Spleen (tissue), 11 donors: ENCODE data around the gene SYT3. TPM values are rescaled to one million over a fixed set of nuclear protein-coding genes. Genes with fewer than 3 reads are reported as not detected.

ENCODE experiments used
- DNase-seq: peaks from one replicate; pipeline ENCODE4 v3.0.0-alpha.2; 2020
- H3K27ac ChIP-seq, 8 donors: fragments of 200-600 bp; sonication (generic) in 7 of 8; 1 replicate in 4 of 8; 2 replicates in 4 of 8; pipeline versions ENCODE4 v1.5.0 to v1.8.0; 2016 to 2021; ENCODE audit warnings: inconsistent platforms in 4 of 8, mild to moderate bottlenecking in 4 of 8, moderate library complexity in 1 of 8
- H3K27me3 ChIP-seq, 7 donors: fragments of 200-600 bp; sonication (generic) in 6 of 7; replicated peaks in 1 of 7; 1 replicate in 4 of 7; 2 replicates in 3 of 7; pipeline versions ENCODE4 v1.5.0 to v1.8.0; 2016 to 2021; ENCODE audit warnings: inconsistent platforms in 3 of 7, mild to moderate bottlenecking in 1 of 7
- H3K36me3 ChIP-seq, 6 donors: fragments of 200-600 bp; sonication (generic) in 5 of 6; 1 replicate in 4 of 6; 2 replicates in 2 of 6; pipeline versions ENCODE4 v1.5.0 to v1.8.0; 2016 to 2021; ENCODE audit warnings: inconsistent platforms in 2 of 6
- H3K4me1 ChIP-seq, 6 donors: fragments of 200-600 bp; sonication (generic) in 5 of 6; 1 replicate in 3 of 6; 2 replicates in 3 of 6; pipeline versions ENCODE4 v1.5.0 to v1.8.0; 2016 to 2021; ENCODE audit warnings: inconsistent platforms in 3 of 6
- H3K4me3 ChIP-seq, 8 donors: fragments of 200-600 bp; sonication (generic) in 7 of 8; 1 replicate in 4 of 8; 2 replicates in 4 of 8; pipeline versions ENCODE4 v1.5.0 to v1.8.0; 2016 to 2021; ENCODE audit warnings: inconsistent platforms in 4 of 8, mild to moderate bottlenecking in 4 of 8, moderate library complexity in 2 of 8
- H3K9me3 ChIP-seq, 8 donors: fragments of 200-600 bp; sonication (generic) in 7 of 8; 1 replicate in 4 of 8; 2 replicates in 4 of 8; pipeline versions ENCODE4 v1.5.0 to v1.8.0; 2016 to 2021; ENCODE audit warnings: inconsistent platforms in 4 of 8
- POLR2A ChIP-seq, 3 donors: fragments of 450-650 bp; IDR thresholded peaks; one replicate each; pipeline ENCODE4 v1.5.1; 2017; ENCODE audit warnings: antibody characterized with exemption in 3 of 3, mild to moderate bottlenecking in 1 of 3
- POLR2AphosphoS5 ChIP-seq, 3 donors: sonication (generic); formaldehyde crosslinking; IDR thresholded peaks; one replicate each; pipeline ENCODE4 v1.5.1; 2017; ENCODE audit warnings: antibody characterized with exemption in 3 of 3
- WGBS, 5 donors: extraction: QIAGEN DNeasy Blood & Tissue Kit in 3 of 5; methylation state at CpG; one replicate each; pipeline versions ENCODE4 v1.1.5 to v1.1.7; 2013 to 2018; 5-methylcytosine and 5-hydroxymethylcytosine counted together
- intact Hi-C: fragments of 100-400 bp; cut with DNase I; formaldehyde crosslinking; loops from one replicate; pipeline ENCODE4 v1.15.0; 2023; ENCODE audit warnings: low total_unique reads
- polyA plus RNA-seq, 3 donors: library from polyadenylated mRNA; stranded (reverse); fragments of 200-250 nt; gene quantifications; one replicate each; pipeline ENCODE4 v1.2.1, GENCODE V29; 2013
- total RNA-seq, 7 donors: library from RNA; depleted of rRNA in 3 of 7; stranded (reverse); fragments of >200 nt in 3 of 7; fragmentation: NEBNext Ultra II Directional in 4 of 7; extraction: Animal tissue kit (Norgen Biotek cat#: 25700) in 4 of 7; gene quantifications; one replicate each; pipeline versions ENCODE4 v1.1.0 to v1.2.1, GENCODE V29; 2016 to 2021
- TF ChIP-seq, protein P1 (sequence below), 11 experiments: fragments of 200-600 bp in 7 of 11; fragments of 450-650 bp in 4 of 11; sonication (generic) in 4 of 11; IDR thresholded peaks in 8 of 11; conservative IDR thresholded peaks in 3 of 11; 1 replicate in 7 of 11; 2 replicates in 4 of 11; pipeline versions ENCODE4 v1.4.0 to v1.8.0; 2016 to 2021; ENCODE audit warnings: antibody characterized with exemption in 11 of 11, inconsistent platforms in 4 of 11, mild to moderate bottlenecking in 1 of 11
- donor health status: healthy with polysubstance abuse.
- donor health status: DM: no; HTN: no; CAD: no; lungs with moderate emphysema.
- donor health status: DM: no; HTN: no; CAD: no.
- donor health status: Bipolar disorder and iron deficiency.
- donor health status: healthy.
- donor health status: DM: no; HTN: no; CAD: no.
- donor health status: DM: yes; HTN: yes; CAD: no.

SYT3 gene
- total and polyA plus RNA-seq, 10 donors = 0.02 to 0.51 (median 0.24) TPM; not detected in 4

DNA sequence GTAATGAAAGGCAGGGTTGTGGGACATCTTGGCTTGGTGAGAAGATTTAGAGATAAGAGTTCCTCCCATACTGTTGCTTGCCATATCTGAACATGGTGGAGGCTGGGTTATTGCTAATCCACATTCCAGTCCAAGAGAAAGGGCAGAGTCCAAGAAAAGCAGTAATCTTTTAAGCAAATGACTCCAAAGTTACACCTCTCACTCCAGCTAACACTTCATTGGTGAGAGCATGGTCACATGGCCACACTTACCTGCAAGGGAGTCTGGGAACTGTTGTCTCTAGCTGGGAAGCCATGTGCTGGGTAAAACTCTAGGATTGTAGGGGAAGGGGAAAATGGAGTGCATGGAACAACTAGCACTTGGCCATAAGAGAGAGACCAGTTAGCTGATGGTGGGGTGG, 15.2 kb upstream of the SYT3 start:
- peaks cover 0 to 19% (median 16%) of the 10 kb centered on the region in 6 donors for H3K4me1 ChIP-seq
- DNase-seq = no peak
- intact Hi-C loops = no loop called here
- H3K27ac ChIP-seq = no peak overlapping the region
- H3K27me3 ChIP-seq = peaks cover 0 to 90% (median 30%) of the 10 kb centered on the region in 7 donors
- TF ChIP-seq POLR2A (IDR thresholded peaks at IDR 0.05) (no peak), POLR2AphosphoS5 (IDR thresholded peaks at IDR 0.05) (no peak)
- TF ChIP-seq, protein P1, sequence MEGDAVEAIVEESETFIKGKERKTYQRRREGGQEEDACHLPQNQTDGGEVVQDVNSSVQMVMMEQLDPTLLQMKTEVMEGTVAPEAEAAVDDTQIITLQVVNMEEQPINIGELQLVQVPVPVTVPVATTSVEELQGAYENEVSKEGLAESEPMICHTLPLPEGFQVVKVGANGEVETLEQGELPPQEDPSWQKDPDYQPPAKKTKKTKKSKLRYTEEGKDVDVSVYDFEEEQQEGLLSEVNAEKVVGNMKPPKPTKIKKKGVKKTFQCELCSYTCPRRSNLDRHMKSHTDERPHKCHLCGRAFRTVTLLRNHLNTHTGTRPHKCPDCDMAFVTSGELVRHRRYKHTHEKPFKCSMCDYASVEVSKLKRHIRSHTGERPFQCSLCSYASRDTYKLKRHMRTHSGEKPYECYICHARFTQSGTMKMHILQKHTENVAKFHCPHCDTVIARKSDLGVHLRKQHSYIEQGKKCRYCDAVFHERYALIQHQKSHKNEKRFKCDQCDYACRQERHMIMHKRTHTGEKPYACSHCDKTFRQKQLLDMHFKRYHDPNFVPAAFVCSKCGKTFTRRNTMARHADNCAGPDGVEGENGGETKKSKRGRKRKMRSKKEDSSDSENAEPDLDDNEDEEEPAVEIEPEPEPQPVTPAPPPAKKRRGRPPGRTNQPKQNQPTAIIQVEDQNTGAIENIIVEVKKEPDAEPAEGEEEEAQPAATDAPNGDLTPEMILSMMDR (IDR thresholded peaks at IDR 0.05 in 8 of 11, conservative IDR thresholded peaks at IDR 0.05 in 3 of 11) = no peak
- no peak overlapping the region for H3K4me3 ChIP-seq
- H3K36me3 ChIP-seq = no peaks in the 10 kb centered on the region
- H3K9me3 ChIP-seq = peaks cover 0 to 53% (median 9%) of the 10 kb centered on the region in 8 donors

DNA sequence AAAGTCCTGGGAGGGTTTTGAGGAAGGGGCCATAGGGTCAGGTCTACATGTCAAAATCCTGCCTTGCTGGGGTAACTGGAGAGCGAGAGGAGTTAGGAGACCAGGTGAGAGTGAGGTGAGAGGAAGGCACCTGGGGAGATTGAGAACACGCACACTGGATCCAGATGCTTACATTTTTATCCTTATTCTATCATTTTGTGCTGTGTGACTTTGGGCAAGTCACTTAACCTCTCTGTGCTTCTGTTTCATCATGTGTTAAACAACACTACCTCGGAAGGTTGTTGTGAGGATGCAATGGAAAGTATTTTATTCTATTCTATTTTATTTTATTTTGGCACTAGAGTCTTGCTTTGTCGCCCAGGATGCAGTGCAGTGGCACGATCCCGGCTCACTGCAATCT, 13.0 kb upstream of the SYT3 start:
- H3K9me3 ChIP-seq = peaks cover 0 to 44% (median 9%) of the 10 kb centered on the region in 8 donors
- no peaks in the 10 kb centered on the region for H3K36me3 ChIP-seq
- peaks cover 0 to under 1% (median under 1%) of the 10 kb centered on the region in 6 donors for H3K4me1 ChIP-seq
- WGBS, 5 donors = 81 to 94% (median 93%) methylated on average over 6 of the region's 6 CpGs
- no peak overlapping the region for H3K4me3 ChIP-seq
- intact Hi-C loops = no loop called here
- peaks cover 0 to 88% (median 12%) of the 10 kb centered on the region in 7 donors for H3K27me3 ChIP-seq
- TF ChIP-seq, protein P1 (IDR thresholded peaks at IDR 0.05 in 8 of 11, conservative IDR thresholded peaks at IDR 0.05 in 3 of 11) = no peak
- TF ChIP-seq POLR2A (IDR thresholded peaks at IDR 0.05) (no peak), POLR2AphosphoS5 (IDR thresholded peaks at IDR 0.05) (no peak)
- no peak for DNase-seq
- H3K27ac ChIP-seq = no peak overlapping the region

DNA sequence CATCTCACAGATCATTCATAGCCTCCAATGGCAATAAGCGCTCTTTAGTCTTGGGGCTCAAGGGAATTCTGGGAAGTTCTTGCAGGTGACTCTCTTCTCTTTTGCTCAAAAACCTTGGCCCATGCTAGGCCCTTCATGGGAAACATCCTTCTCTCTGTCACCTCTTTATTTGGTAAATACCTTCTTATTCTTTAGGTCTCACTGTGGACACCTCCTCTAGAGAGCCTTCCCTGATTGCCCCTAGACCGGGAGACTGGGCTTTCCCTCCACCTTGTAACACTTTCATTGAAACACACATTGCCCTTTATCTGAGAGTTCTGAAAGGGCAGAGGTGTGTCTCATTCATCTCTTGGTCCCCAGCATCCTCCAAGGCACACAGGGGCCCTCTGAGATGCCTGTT, 11.5 kb upstream of the SYT3 start:
- Histone ChIP-seq H3K27ac (no peak overlapping the region), H3K9me3 (peaks cover 0 to 28% (median 8%) of the 10 kb centered on the region in 8 donors), H3K4me1 (no peaks in the 10 kb centered on the region), H3K4me3 (no peak overlapping the region), H3K36me3 (no peaks in the 10 kb centered on the region), H3K27me3 (peaks cover 0 to 88% (median 18%) of the 10 kb centered on the region in 7 donors)
- intact Hi-C loops = no loop called here
- TF ChIP-seq POLR2A (IDR thresholded peaks at IDR 0.05) (no peak), POLR2AphosphoS5 (IDR thresholded peaks at IDR 0.05) (no peak)
- TF ChIP-seq, protein P1 (IDR thresholded peaks at IDR 0.05 in 8 of 11, conservative IDR thresholded peaks at IDR 0.05 in 3 of 11) = no peak
- 78 to 85% (median 82%) methylated on average over 2 of the region's 2 CpGs for WGBS, 5 donors
- no peak for DNase-seq

DNA sequence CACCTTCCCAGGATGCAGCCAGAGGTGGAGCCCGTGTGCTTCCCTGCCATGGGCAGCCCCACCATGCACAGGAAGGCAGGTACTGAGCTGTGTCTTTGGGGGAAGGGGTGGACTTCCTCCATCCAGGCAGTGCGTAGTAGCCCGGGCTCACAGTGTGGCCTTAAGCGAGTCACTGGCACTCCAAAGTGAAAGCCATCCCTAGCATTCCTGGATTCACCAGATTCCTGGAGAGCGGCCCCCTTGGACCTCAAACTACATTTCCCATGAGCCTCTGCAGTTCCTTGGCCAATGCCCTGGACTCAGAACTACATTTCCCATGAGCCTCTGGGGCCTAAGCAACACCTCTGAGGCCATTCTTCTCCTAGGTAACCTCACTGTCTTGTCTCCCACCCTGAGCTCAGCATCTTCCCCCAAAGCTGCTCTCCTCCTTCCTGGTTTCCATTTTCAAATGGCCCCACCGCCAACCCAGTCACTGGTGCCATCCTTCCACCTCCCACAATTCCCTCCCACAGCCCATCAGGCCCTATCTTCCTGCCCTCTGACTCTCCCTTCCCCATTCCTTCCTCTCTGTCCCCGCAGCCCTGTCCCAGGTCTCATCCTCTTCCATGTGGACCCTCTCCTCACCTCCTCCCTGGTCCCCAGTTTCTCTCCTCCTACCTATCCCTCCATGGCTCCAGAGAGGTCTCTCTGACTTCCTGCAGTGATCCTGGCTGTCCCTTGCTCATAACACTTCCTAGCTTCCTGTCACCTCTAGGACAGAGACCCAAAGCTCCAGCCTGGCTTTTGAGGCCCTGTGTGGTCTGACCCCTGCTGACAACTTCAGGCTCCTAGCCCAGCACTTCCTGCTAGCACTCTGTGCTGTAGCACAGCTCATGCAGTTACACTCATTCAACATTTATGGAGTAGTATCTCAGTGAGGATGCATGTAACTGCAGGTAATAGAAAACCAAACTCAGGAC, 10.0 kb upstream of the SYT3 start, which contains the start of gene C19orf81:
Gene C19orf81, plus strand, starts transcription at position 13 of the 959 bp plus-strand sequence. Its CDS starts 0 bp downstream, at position 13.
- Histone ChIP-seq H3K36me3 (no peaks in the 10 kb centered on the region), H3K9me3 (peaks cover 0 to 14% (median 1%) of the 10 kb centered on the region in 8 donors), H3K27ac (no peak within 1 kb of the TSS), H3K4me3 (no peak within 1 kb of the TSS), H3K27me3 (peaks cover 0 to 85% (median 18%) of the 10 kb centered on the region in 7 donors), H3K4me1 (no peaks in the 10 kb centered on the region)
- WGBS, 5 donors = 31 to 58% (median 36%) methylated on average over 4 to 7 of the region's 7 CpGs
- no peak for DNase-seq
- intact Hi-C loops = no loop called here
- TF ChIP-seq POLR2A (IDR thresholded peaks at IDR 0.05) (no peak), POLR2AphosphoS5 (IDR thresholded peaks at IDR 0.05) (no peak)
- TF ChIP-seq, protein P1 (IDR thresholded peaks at IDR 0.05 in 8 of 11, conservative IDR thresholded peaks at IDR 0.05 in 3 of 11) = no peak
